LNCAP (cell line): Measurements from ENCODE around the gene UNC93B1.

Experiments used
- CTCF ChIP-seq: fragments of 450-650 bp; IDR thresholded peaks from 2 replicates; pipeline ENCODE4 v1.5.1; 2017; ENCODE audit warnings: mild to moderate bottlenecking

UNC93B1 gene

GRCh38 chr11:67998150-67999045 is 5.5 kb downstream of the UNC93B1 start:
- no peak for TF ChIP-seq CTCF

- no peak for TF ChIP-seq CTCF
These were observed 6.4 kb downstream of the UNC93B1 start for GRCh38 chr11:67997475-67997921.

GRCh38 chr11:67996622-67997474 is 7.0 kb downstream of the UNC93B1 start:
- no peak for TF ChIP-seq CTCF

GRCh38 chr11:67996051-67996450 is 7.8 kb downstream of the UNC93B1 start:
- TF ChIP-seq CTCF, result no peak

- peak; percentile 57 for TF ChIP-seq CTCF
These were observed 10.1 kb downstream of the UNC93B1 start for GRCh38 chr11:67993821-67994220.

GRCh38 chr11:67983951-67984350 is 19.9 kb downstream of the UNC93B1 start:
- TF ChIP-seq CTCF, result no peak

GRCh38 chr11:67955461-67956007 is 48.4 kb downstream of the UNC93B1 start:
- peak; percentile 52 for TF ChIP-seq CTCF
